GM18870 (cell line): ENCODE results near the gene LSM14B.
"Not testable (repeated sequence)": the region's sequence is repeated elsewhere in the genome, so short reads cannot be mapped to it uniquely, and the experiment has no call there.

Experiments
- ATAC-seq: cut with Tn5 transposase; IDR thresholded peaks from one replicate; pipeline ENCODE4 v1.9.1; 2021; ENCODE audit warnings: moderate library complexity; ENCODE audit not compliant: unreplicated experiment

LSM14B gene

GRCh38 chr20:62145688-62146018 is 23.4 kb downstream of the LSM14B start:
- ATAC-seq = no peak

DNA sequence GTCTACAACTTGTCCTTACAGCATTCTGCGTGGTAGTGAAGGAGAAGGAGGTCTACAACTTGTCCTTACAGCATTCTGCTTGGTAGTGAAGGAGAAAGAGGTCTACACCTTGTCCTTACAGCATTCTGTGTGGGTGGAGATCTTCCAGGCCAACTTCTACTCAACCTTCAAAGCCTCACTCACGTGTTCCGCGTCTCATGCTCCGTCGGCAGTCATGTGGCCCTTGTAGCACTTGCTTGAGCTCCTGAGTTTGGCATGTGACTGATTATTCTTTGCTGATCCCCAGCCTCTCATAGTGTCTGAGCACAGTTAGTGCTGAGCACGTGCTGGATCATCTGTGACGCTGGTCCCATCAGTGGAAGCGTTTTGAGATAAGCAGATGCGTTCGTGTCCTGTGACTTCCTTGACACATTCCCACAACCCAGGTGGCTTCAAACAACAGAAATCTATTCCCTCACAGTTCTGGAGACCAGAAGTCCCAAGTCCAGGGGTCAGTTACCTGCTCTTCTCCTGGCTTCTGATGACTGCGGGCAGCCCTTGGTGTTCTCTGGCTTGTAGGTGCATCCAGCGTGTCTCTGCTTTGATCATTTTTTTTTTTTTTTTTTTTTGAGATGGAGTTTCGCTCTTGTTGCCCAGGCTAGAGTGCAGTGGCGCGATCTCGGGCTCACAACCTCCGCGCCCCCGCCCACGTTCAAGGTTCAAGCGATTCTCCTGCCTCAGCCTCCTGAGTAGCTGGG is 23.9 kb downstream of the LSM14B start:
- no peak for ATAC-seq

DNA sequence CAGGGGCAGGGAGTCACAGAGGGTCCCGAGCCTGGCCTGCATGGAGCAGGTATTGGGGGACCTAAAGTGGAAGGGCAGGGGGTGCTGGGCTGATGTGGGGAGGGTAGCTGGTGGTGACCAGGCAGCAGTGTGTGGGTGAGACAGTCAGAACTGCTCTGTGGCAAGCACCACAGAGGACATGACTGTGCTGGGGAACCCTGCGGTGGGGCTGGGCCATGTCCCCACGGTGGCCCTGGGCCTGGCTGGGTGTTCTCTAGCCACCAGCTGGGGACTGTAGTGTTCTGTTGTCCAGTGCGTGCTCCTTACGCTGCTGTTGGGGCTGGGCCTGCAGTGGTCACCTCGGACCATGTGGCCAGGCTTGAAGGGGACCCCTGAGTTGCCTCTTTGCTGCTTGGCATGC is 24.9 kb downstream of the LSM14B start:
- ATAC-seq = no peak

DNA sequence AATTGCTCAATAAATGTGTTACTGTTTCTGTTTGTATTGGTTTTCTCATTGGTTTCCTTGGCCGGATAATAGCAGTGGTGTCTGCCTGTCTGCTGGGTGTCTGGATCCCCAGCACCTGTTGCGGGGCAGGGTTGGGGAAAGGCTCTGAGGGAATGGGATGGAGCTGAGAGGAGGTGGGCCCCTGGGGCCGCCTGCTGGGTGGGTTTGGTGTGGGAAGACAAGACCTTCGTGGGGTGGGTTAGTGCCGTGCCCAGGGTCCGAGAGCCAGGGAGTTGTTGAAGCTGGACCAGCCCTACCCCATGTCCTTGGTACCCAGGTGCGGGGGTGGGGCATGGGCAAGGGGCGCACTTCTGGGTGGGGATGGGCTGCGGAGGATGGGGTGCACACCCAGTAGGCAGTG is 25.3 kb downstream of the LSM14B start:
- no peak for ATAC-seq

GRCh38 chr20:62148383-62148782 is 26.1 kb downstream of the LSM14B start:
- ATAC-seq = not testable (repeated sequence)

GRCh38 chr20:62148908-62149314 is 26.6 kb downstream of the LSM14B start:
- no peak for ATAC-seq

GRCh38 chr20:62149532-62150309 is 27.4 kb downstream of the LSM14B start:
- no peak for ATAC-seq

DNA sequence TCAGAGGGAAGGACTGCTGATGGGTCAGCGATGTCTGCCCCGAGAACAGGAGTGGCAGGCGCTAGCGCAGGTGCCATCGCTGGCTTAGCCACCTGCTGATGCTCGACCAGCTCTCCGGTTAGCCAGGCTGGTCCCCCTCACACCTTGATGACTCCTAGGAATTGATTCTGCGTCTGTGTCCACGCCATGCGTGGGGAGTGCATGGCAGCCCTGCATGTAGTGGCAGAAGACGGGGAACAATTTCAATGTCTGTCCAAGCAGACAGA is 28.0 kb downstream of the LSM14B start:
- no peak for ATAC-seq

DNA sequence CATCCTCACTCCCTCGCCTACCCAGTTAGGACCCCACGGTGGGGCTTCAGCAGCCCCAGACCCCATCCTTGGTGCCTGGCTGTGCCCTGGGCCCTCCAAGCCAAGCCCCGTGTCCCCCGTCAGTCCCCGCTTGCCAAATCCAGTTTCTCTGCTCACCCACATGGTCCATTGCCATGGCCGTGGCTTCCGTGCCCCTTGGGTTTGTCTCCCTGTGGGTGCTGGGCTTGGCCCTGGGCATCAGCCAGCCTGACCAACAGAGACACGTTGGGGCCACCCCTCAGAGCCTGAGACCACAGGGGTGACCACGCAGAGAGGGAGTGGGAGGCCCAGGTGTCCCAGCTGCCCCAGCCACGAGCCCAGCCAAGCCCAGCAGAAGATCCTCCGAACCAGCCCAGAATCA is 28.9 kb downstream of the LSM14B start:
- no peak for ATAC-seq

GRCh38 chr20:62151835-62152364 is 29.6 kb downstream of the LSM14B start:
- no peak for ATAC-seq

DNA sequence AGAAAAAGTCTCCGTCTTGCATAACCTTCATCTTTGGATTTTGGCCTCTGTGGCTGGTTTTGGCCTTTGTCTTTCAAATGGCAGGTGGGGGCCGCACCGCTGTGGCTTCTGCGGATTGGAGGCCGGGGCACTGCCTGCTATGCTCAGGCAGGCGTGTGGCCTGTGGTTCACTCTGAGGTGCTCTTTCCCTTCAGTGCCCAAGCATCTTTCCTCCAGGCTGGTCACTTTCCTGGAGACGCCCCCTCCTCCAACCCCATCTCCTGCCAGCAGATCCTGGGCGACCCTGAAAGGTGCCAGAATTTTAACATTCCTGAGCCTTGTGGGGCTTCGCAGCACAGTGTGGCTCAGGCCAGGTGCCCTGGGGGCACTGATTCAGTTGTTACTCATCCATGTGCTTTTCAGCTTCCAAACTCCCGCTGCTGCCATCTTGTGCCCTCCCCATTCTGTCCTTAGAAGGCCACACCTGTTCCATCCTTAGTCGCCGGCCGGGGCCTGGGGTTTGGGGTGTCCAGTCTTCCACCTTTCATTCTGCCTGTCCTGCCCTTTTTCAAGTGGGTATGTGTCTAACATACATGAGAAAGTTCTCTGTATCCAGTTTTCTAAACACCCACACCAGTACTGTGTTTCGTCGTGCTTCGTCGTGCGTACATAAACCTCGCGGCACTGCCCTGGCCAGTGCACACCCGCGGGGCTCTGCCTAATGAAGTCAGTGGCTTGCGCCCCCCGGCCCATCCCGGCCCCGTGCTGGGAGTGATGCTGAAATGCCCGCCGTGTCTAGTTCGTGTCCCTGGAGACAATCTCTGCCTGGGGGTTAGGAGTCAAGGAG is 33.4 kb downstream of the LSM14B start:
- ATAC-seq = no peak

DNA sequence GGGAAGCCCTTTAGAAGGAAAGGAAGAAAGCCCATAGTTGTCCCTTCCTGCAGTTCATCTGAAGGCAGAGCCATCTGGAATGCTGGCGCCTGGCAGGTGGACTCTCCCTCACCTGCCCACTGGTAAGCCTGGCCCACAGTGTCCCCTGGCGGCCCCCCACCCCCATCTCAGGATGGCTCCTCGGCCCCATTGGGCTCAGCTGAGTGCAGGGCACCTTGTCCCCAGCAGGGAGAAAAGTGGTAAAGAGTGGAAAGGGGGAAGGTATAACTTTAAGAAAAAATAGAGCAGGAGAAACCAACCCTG is 33.9 kb downstream of the LSM14B start:
- no peak for ATAC-seq

- no peak for ATAC-seq
These were observed 34.5 kb downstream of the LSM14B start for GRCh38 chr20:62156592-62157386.

- ATAC-seq = no peak
These were observed 35.3 kb downstream of the LSM14B start for GRCh38 chr20:62157387-62158087.

- no peak for ATAC-seq
These were observed 35.8 kb downstream of the LSM14B start for GRCh38 chr20:62158088-62158400.

DNA sequence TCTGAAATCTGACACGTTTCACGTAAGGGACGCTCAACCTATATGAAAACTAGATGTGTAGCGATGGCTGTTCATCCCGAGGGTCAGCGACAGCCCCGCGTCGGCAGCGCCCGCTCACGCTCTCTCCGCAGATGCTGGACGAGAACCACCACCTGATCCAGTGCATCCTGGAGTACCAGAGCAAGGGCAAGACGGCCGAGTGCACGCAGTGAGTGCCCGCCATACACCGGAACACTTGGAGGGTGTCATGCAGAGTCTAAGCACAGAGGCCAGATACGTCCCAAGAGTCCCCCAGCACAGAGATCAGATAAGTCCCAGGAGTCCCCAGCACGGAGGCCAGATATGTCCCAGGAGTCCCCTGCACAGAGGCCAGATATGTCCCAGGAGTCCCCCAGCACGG is 36.3 kb downstream of the LSM14B start:
- no peak for ATAC-seq

GRCh38 chr20:62159052-62159451 is 36.8 kb downstream of the LSM14B start:
- ATAC-seq = no peak

DNA sequence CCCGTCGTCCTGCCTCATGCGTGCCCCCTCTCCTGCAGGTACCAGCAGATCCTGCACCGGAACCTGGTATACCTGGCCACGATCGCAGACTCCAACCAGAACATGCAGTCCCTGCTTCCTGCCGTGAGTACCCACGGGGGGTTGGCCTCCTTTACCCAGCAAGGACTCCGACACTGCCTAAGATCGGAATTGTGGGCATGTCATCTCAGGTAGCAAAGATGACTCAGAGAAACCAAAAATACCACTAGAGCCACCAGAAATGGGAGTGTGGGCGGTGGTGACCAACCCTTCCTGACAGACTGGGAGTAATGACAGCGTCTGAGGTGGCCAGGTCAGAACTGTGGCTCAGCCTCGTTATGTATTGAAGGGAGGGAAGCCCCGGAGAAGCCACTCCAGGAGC is 37.6 kb downstream of the LSM14B start:
- ATAC-seq = no peak

DNA sequence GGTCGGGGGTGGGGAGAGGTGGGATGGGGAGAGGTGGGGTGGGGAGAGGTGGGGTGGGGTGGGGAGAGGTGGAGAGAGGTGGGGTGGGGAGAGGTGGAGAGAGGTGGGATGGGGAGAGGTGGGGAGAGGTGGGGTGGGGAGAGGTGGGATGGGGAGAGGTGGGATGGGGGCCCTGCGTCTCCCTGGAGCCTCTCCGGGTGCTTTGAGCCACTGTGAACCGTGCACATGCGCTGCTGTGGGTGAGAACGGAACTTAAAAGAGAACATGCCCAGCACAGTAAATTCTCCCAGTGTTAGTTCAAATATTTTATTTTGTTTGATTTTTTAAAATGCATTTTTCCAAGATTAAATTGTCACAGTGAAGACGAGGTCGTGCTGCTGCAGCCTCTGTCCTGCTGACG is 38.0 kb downstream of the LSM14B start:
- no peak for ATAC-seq

GRCh38 chr20:62160876-62161275 is 38.6 kb downstream of the LSM14B start:
- no peak for ATAC-seq

DNA sequence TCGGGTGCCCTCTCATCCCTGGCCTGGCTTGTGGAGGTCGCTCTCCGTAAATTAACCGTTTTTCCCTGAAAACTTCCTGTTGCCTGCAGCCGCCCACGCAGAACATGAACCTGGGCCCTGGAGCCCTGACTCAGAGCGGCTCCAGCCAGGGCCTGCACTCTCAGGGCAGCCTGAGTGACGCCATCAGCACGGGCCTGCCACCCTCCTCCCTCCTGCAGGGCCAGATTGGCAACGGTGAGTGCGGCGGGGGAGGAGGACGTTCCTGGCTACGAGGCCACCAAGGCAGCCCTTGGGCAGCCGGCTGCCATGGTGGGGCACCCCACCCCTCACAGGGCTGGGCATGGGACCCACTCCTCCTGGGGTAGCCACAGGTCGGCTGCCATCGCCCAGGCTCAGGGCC is 39.1 kb downstream of the LSM14B start:
- no peak for ATAC-seq
